Astrocyte (in vitro differentiated cells and primary cell): ENCODE data around the gene PRPF31. TPM values are rescaled to one million over a fixed set of nuclear protein-coding genes. Genes with fewer than 3 reads are reported as not detected.

Experiments
- DNase-seq: peaks from one replicate; pipeline ENCODE4 v3.0.0-alpha.2; 2010; ENCODE audit warnings: low read depth
- FAIRE-seq: peaks from 2 replicates; lab custom pipeline; 2011; peaks lifted over from hg19 to GRCh38; lab: Jason Lieb, UNC
- H2AFZ ChIP-seq: 2 replicates; pipeline ENCODE4 v1.6.0; 2012; ENCODE audit warnings: low read depth, low read length, inconsistent platforms
- H3K27ac ChIP-seq: 2 replicates; pipeline ENCODE4 v1.5.1; 2011; ENCODE audit warnings: low read depth, low read length, inconsistent platforms
- H3K27me3 ChIP-seq: 2 replicates; pipeline ENCODE4 v1.6.0; 2011; ENCODE audit warnings: low read length, inconsistent platforms; ENCODE audit not compliant: insufficient read depth
- H3K36me3 ChIP-seq: 2 replicates; pipeline ENCODE4 v1.5.1; 2011; ENCODE audit warnings: low read length, inconsistent platforms; ENCODE audit not compliant: insufficient read depth
- H3K4me1 ChIP-seq: 2 replicates; pipeline ENCODE4 v1.5.1; 2011; ENCODE audit warnings: low read length, inconsistent platforms; ENCODE audit not compliant: insufficient read depth
- H3K4me2 ChIP-seq: 2 replicates; pipeline ENCODE4 v1.6.0; 2012; ENCODE audit warnings: low read length, inconsistent platforms
- H3K4me3 ChIP-seq: 2 replicates; pipeline ENCODE4 v1.5.1; 2011; ENCODE audit warnings: low read depth, mild to moderate bottlenecking, low read length, inconsistent platforms; ENCODE audit not compliant: insufficient read depth
- H3K79me2 ChIP-seq: 2 replicates; pipeline ENCODE4 v1.6.0; 2012; ENCODE audit warnings: mild to moderate bottlenecking, low read length, inconsistent platforms; ENCODE audit not compliant: insufficient read depth
- H3K9ac ChIP-seq: 2 replicates; pipeline ENCODE4 v1.6.0; 2012; ENCODE audit warnings: mild to moderate bottlenecking, low read length, inconsistent platforms
- H3K9me3 ChIP-seq: 2 replicates; pipeline ENCODE4 v1.5.1; 2012; ENCODE audit warnings: low read depth, mild to moderate bottlenecking, low read length, inconsistent platforms; ENCODE audit not compliant: insufficient read depth
- H4K20me1 ChIP-seq: 2 replicates; pipeline ENCODE4 v1.6.0; 2012; ENCODE audit warnings: low read length, inconsistent platforms; ENCODE audit not compliant: insufficient read depth
- H3K27ac Mint-ChIP-seq: one replicate; pipeline ENCODE4 v1.8.0; 2021; ENCODE audit warnings: mild to moderate bottlenecking, mixed read lengths; ENCODE audit not compliant: unreplicated experiment
- H3K27me3 Mint-ChIP-seq: one replicate; pipeline ENCODE4 v1.8.0; 2021; ENCODE audit warnings: low read depth, mixed read lengths; ENCODE audit not compliant: unreplicated experiment
- H3K36me3 Mint-ChIP-seq: one replicate; pipeline ENCODE4 v1.8.0; 2021; ENCODE audit warnings: low read depth, mixed read lengths; ENCODE audit not compliant: unreplicated experiment
- H3K4me1 Mint-ChIP-seq: one replicate; pipeline ENCODE4 v1.8.0; 2021; ENCODE audit warnings: low read depth, mixed read lengths; ENCODE audit not compliant: unreplicated experiment
- H3K4me3 Mint-ChIP-seq: one replicate; pipeline ENCODE4 v1.8.0; 2021; ENCODE audit warnings: mild to moderate bottlenecking, moderate library complexity, mixed read lengths; ENCODE audit not compliant: unreplicated experiment
- H3K9me3 Mint-ChIP-seq: one replicate; pipeline ENCODE4 v1.8.0; 2021; ENCODE audit warnings: mild to moderate bottlenecking, mixed read lengths; ENCODE audit not compliant: unreplicated experiment
- EZH2 ChIP-seq: IDR thresholded peaks from 2 replicates; pipeline ENCODE4 v1.6.1; 2012; ENCODE audit warnings: mild to moderate bottlenecking, low read length, inconsistent platforms; ENCODE audit not compliant: insufficient read depth
- total RNA-seq: library from RNA; stranded (reverse); gene quantifications from 2 replicates; pipeline ENCODE4 v1.2.1, GENCODE V29; 2021
- TF ChIP-seq, protein P1 (sequence below): IDR thresholded peaks from 2 replicates; pipeline ENCODE4 v1.5.1; 2011; ENCODE audit warnings: low read depth, mild to moderate bottlenecking, inconsistent platforms, low read length, moderate library complexity; ENCODE audit not compliant: insufficient read depth

The PRPF31 gene
- total RNA-seq, 1 donor from 2014 or later: 67.2 TPM

DNA sequence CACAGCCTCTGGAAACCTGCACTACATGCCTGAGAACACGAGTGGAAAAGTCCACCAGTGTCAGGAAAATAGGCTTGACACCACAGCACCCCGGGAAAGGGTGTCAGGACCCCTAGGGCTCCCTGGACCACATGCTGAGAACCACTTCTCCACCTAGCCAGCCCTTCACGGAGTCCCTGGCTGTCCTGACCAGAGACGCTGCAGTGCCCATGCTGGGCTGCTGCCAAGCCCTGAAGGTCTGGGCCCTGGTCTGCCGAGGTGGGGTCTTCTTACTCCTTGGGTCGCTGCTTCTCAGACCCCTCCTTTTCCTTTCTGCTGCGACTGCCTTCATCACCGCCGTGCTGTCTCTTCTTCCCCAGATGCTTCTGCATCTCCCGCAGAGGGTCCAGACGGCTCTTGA lies 40.9 kb downstream of the PRPF31 start:
- Mint-ChIP-seq H3K27me3 (no peaks in the 10 kb centered on the region), H3K4me1 (peaks cover 12% of the 10 kb centered on the region), H3K9me3 (no peaks in the 10 kb centered on the region), H3K36me3 (peaks cover 5% of the 10 kb centered on the region), H3K4me3 (no peak overlapping the region), H3K27ac (no peak overlapping the region)
- Histone ChIP-seq H2AFZ (no peak overlapping the region), H3K9ac (no peak overlapping the region), H3K9me3 (no peaks in the 10 kb centered on the region), H3K27me3 (no peaks in the 10 kb centered on the region), H3K36me3 (peaks cover 34% of the 10 kb centered on the region), H3K4me2 (no peak overlapping the region), H3K4me1 (peaks cover 33% of the 10 kb centered on the region), H3K4me3 (no peak overlapping the region), H3K79me2 (peaks cover 18% of the 10 kb centered on the region), H4K20me1 (peaks cover 43% of the 10 kb centered on the region), H3K27ac (no peak overlapping the region)
- DNase-seq (no peak), FAIRE-seq (no peak)
- TF ChIP-seq EZH2: no peak
- TF ChIP-seq, protein P1, sequence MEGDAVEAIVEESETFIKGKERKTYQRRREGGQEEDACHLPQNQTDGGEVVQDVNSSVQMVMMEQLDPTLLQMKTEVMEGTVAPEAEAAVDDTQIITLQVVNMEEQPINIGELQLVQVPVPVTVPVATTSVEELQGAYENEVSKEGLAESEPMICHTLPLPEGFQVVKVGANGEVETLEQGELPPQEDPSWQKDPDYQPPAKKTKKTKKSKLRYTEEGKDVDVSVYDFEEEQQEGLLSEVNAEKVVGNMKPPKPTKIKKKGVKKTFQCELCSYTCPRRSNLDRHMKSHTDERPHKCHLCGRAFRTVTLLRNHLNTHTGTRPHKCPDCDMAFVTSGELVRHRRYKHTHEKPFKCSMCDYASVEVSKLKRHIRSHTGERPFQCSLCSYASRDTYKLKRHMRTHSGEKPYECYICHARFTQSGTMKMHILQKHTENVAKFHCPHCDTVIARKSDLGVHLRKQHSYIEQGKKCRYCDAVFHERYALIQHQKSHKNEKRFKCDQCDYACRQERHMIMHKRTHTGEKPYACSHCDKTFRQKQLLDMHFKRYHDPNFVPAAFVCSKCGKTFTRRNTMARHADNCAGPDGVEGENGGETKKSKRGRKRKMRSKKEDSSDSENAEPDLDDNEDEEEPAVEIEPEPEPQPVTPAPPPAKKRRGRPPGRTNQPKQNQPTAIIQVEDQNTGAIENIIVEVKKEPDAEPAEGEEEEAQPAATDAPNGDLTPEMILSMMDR: no peak

DNA sequence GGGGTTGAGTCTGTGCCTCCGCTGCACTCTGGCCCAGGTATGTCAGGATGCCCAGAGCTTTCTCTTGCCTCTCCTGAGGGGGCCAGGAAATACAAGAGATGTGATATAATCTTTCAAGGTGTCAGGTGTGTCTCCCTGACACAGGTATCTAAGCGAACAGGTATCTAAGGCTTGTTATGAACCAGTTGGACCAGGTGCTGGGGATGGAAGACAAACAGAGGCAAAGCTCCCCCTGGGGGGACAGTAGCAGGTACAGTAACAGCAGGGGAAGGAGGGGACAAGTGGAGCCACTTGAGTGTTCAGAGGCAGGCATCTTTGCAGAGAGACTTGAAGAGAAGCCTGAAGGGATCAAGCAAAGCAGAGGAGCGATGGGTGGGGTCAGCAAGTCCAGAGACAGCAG lies 41.4 kb downstream of the PRPF31 start:
- Histone ChIP-seq H3K27me3 (no peaks in the 10 kb centered on the region), H4K20me1 (peaks cover 39% of the 10 kb centered on the region), H3K79me2 (peaks cover 18% of the 10 kb centered on the region), H3K4me1 (peaks cover 33% of the 10 kb centered on the region), H3K27ac (no peak overlapping the region), H2AFZ (no peak overlapping the region), H3K4me3 (no peak overlapping the region), H3K4me2 (no peak overlapping the region), H3K36me3 (peaks cover 31% of the 10 kb centered on the region), H3K9me3 (no peaks in the 10 kb centered on the region), H3K9ac (no peak overlapping the region)
- TF ChIP-seq, protein P1: no peak
- no peak for TF ChIP-seq EZH2
- Mint-ChIP-seq H3K27me3 (no peaks in the 10 kb centered on the region), H3K4me1 (peaks cover 12% of the 10 kb centered on the region), H3K27ac (no peak overlapping the region), H3K36me3 (peaks cover 4% of the 10 kb centered on the region), H3K9me3 (no peaks in the 10 kb centered on the region), H3K4me3 (no peak overlapping the region)
- no peak for FAIRE-seq
- no peak for DNase-seq

DNA sequence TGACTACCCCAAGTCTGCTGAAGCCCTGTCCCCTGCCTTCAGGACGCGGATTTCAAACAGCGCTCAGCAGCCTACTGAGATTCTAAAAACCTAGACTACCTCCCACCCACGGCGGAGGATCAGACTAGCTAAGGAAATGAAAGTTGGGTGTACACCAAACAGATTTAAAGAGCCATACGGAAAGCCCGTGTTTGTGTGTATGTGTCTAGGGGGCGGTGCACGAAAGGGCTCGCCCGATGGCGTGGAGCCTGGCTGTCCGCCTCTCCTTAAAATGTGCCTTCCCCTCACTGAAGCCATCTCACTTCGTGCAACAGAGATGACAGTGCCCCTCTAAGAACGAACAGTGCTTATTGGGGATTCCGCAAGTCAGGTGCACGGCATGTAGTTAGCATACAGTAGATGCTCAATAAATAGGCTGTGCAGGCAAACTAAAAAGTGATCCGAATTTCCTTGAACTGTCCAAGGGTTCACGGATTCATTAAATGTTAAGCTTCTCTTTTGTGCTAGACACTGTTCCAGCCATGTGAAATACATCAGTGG lies 43.3 kb downstream of the PRPF31 start:
- peaks cover 18% of the 10 kb centered on the region for H3K79me2 ChIP-seq
- H3K9ac ChIP-seq: peak overlapping the region; percentile 85
- Mint-ChIP-seq H3K4me3 (peak overlapping the region; percentile 98), H3K4me1 (peaks cover 12% of the 10 kb centered on the region), H3K27ac (peak overlapping the region; percentile 50), H3K9me3 (peaks cover 3% of the 10 kb centered on the region), H3K27me3 (no peaks in the 10 kb centered on the region), H3K36me3 (peaks cover 8% of the 10 kb centered on the region)
- H3K4me3 ChIP-seq: peak overlapping the region; percentile 77
- no peaks in the 10 kb centered on the region for H3K27me3 ChIP-seq
- TF ChIP-seq, protein P1: no peak
- no peak for TF ChIP-seq EZH2
- peaks cover 28% of the 10 kb centered on the region for H3K4me1 ChIP-seq
- DNase-seq (no peak), FAIRE-seq (no peak)
- no peaks in the 10 kb centered on the region for H3K9me3 ChIP-seq
- H3K36me3 ChIP-seq: peaks cover 24% of the 10 kb centered on the region
- H4K20me1 ChIP-seq: peaks cover 22% of the 10 kb centered on the region
- H2AFZ ChIP-seq: peak overlapping the region; percentile 87
- peak overlapping the region; percentile 93 for H3K27ac ChIP-seq
- peak overlapping the region; percentile 96 for H3K4me2 ChIP-seq
